Measurements from ENCODE around the gene SOCS2. TPM values are rescaled to one million over a fixed set of nuclear protein-coding genes. Genes with fewer than 3 reads are reported as not detected.
A peak's percentile ranks its signal among the peaks of the same experiment; 100 is the strongest.

SOCS2 gene
- total RNA-seq, 1 donor: 37.6 TPM

DNA sequence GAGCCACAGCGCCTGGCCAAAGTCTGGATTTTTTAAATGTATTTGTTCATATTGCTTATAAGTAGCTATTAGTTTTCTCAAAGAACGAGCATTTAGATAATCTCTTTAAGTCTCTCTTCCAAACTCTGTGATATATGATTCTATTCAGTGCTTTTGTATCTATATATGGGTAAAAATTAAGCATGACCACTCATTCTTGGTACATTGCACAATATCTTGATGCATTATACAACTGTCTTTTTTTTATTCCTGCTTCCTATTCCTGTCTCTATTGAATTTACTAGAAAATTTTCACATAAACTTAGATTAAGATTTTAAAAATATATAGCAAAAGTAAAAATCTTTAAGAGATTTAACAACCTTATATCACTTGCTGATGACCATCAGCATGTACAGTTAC, 29.1 kb downstream of the SOCS2 start:
- no peak overlapping the region for H3K4me3 ChIP-seq (ENCODE audit: low read depth, low read length)
- DNase-seq (ENCODE audit: low read depth): no peak
- TF ChIP-seq, protein P1, sequence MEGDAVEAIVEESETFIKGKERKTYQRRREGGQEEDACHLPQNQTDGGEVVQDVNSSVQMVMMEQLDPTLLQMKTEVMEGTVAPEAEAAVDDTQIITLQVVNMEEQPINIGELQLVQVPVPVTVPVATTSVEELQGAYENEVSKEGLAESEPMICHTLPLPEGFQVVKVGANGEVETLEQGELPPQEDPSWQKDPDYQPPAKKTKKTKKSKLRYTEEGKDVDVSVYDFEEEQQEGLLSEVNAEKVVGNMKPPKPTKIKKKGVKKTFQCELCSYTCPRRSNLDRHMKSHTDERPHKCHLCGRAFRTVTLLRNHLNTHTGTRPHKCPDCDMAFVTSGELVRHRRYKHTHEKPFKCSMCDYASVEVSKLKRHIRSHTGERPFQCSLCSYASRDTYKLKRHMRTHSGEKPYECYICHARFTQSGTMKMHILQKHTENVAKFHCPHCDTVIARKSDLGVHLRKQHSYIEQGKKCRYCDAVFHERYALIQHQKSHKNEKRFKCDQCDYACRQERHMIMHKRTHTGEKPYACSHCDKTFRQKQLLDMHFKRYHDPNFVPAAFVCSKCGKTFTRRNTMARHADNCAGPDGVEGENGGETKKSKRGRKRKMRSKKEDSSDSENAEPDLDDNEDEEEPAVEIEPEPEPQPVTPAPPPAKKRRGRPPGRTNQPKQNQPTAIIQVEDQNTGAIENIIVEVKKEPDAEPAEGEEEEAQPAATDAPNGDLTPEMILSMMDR (IDR thresholded peaks at IDR 0.05; ENCODE audit: insufficient read depth, low read depth, low read length): no peak

DNA sequence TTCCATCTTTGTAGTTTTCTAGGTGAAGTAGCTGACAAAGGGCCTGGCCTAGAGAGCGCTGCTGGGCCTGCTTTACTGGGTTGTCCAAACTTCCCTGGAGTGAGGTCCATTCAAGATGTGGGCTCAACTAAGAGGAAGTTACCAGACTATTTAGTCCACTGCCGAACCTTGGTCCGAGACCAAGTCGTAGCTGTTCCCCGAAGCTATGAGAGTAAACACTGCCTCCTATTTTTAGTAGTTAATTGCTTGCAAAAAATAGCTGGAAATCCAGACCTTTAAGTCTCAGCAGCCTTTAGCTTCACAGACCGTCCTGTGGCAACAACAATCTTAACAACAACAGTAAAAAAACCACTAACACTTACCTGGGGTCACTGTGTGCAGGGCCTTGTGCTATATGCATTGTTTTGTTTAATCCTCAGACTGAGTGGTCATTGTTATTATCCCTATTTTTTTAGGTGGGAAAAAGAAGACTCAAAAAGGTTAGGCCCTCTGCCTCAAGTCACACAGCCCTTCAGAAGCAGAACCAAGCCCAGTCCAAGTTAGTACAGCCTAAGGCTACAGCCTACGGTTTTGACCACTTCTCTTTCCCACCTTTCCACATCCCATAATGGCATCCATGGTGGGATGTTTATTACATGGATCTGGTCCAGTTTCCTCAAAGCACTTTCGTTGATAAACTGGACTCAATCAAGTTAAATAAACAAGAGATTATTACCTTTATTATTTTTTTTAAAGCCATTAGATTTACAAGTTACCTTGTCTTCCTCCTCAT, 30.6 kb downstream of the SOCS2 start:
- TF ChIP-seq, protein P1 (IDR thresholded peaks at IDR 0.05; ENCODE audit: insufficient read depth, low read depth, low read length): no peak
- no peak overlapping the region for H3K4me3 ChIP-seq (ENCODE audit: low read depth, low read length)
- DNase-seq (ENCODE audit: low read depth): no peak

DNA sequence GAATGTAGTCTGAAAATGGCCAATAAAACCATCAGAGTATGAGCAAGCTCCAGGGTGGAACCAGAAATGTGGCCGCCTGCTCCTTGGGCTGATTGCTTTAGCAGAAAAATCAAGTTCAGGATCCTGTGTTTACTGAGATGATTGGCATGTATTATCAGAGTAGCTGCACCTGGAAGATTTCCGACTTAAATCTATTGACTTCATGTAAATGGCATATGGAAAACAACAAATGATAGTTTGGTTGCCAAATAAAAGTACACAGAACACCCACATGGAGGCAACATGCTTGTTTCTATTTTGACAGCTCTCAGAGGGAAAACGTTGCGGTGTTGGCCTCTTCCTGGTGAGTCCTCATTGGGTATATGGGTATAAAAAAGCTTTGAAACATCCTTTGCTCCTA, 31.3 kb downstream of the SOCS2 start:
- TF ChIP-seq, protein P1 (IDR thresholded peaks at IDR 0.05; ENCODE audit: insufficient read depth, low read depth, low read length): no peak
- DNase-seq (ENCODE audit: low read depth): peak; percentile 31
- H3K4me3 ChIP-seq (ENCODE audit: low read depth, low read length): no peak overlapping the region

DNA sequence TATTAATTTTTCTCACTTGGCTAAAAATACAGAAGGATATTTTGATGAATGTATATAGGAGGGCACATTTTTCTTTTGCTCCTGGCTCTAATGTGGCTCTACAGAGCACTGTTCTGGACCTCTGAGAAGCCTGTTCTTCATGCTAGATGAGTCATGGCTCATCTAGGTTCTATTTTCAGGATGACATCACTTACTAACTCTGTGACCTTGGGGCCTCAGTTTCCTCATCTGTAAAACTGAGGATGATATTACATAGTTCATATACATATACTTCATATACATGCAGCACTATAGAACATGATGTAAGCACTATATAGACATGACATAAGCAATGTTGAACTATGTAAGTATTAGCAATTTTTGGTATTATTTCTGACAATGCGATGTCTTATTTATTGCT, 35.8 kb downstream of the SOCS2 start:
- TF ChIP-seq, protein P1 (IDR thresholded peaks at IDR 0.05; ENCODE audit: insufficient read depth, low read depth, low read length): no peak
- no peak overlapping the region for H3K4me3 ChIP-seq (ENCODE audit: low read depth, low read length)
- no peak for DNase-seq (ENCODE audit: low read depth)

DNA sequence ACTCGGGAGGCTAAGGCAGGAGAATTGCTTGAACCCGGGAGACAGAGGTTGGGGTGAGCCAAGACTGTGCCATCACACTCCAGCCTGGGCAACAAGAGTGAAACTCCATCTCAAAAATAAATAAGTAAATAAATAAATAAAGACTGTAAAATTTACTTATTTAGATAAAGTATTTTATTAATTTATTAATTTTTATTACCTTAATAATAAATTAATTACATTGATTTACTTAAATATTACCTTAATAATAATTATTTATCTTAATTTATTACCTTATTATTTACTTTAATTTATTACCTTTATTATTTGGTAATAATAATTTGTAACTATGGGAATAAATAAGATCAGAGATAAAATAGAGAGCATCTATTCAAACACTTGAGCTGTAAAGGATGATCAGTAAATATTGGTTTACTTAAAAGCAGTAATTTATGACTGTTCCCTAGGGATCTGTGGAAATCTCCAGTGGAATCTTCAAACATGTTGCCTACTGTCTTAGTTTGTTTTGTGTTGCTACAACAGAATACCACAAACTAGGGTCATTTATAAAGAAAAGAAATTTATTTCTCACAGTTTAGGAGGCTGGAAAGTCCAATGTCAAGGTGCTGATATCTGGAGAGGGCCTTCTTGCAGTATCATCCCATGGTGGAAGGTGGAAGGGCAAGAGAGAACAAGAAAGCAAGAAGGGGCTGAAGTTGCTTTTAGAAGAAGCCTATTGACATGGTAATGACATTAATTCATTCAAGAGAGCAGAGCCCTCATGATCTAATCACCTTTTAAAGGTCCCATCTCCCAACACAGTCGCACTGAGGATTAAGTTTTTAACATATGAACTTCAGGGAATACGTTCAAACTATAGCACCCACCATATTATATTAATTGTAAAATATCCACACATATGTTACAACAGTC, 37.1 kb downstream of the SOCS2 start:
- H3K4me3 ChIP-seq (ENCODE audit: low read depth, low read length): no peak overlapping the region
- TF ChIP-seq, protein P1 (IDR thresholded peaks at IDR 0.05; ENCODE audit: insufficient read depth, low read depth, low read length): no peak
- peak; percentile 31 for DNase-seq (ENCODE audit: low read depth)

DNA sequence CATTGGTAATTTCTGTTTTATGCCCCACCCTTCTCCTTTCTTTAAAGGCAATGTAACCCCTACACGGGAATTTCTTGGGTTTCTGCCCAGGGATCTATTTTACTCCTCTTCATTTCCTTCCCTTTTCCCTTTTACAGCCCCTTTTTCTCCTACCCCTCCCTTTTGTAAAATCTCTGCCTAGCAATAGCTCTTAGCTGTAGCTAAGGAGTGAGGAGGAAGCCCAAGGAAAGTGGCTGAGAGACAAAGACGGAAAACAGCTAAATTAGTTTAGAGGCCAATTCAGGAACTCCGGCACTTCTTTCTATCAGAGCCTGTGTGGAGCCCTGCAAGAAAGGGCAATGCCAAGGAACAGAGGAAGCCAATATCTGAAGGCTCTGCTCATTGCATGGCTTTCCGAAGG, 40.3 kb downstream of the SOCS2 start:
- no peak for DNase-seq (ENCODE audit: low read depth)
- no peak overlapping the region for H3K4me3 ChIP-seq (ENCODE audit: low read depth, low read length)
- TF ChIP-seq, protein P1 (IDR thresholded peaks at IDR 0.05; ENCODE audit: insufficient read depth, low read depth, low read length): no peak
